ENCODE results near the gene GRAMD1B. TPM values are rescaled to one million over a fixed set of nuclear protein-coding genes. Genes with fewer than 3 reads are reported as not detected.
"Not testable (repeated sequence)": the region's sequence is repeated elsewhere in the genome, so short reads cannot be mapped to it uniquely, and the experiment has no call there.

GRAMD1B gene
- total RNA-seq, 1 donor from 2014 or later: 159 TPM

DNA sequence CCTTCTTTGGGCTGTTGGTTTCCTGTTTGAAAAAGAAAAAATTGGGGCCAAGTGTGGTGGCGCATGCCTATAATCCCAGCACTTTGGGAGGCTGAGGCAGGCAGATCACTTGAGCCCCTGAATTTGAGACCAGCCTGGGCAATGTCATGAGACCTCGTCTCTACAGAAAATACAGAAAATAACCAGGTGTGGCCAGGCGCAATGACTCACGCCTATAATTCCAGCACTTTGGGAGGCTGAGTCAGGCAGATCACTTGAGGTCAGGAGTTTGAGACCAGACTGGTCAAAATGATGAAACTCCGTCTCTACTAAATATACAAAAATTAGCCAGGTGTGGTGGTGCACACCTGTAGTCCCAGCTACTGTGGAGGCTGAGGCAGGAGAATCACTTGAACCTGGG lies 26.4 kb downstream of the GRAMD1B start:
- H3K27ac Mint-ChIP-seq: peak overlapping the region; percentile 85
- intact Hi-C loops (cut with micrococcal nuclease): loop anchor here (10.0 kb wide), 1 partner anchor 298 kb away; the partner anchor contains the start of gene OR6X1
- DNase-seq (ENCODE audit: low spot score); H3K27me3 Mint-ChIP-seq (ENCODE audit: low read depth); H3K9me3 Mint-ChIP-seq: not testable (repeated sequence)
- peaks cover 69% of the 10 kb centered on the region for H3K4me1 Mint-ChIP-seq (ENCODE audit: low read depth)
- peak overlapping the region; percentile 79 for H3K4me3 Mint-ChIP-seq (ENCODE audit: low read depth)
- H3K36me3 Mint-ChIP-seq (ENCODE audit: low read depth): peaks cover 78% of the 10 kb centered on the region

DNA sequence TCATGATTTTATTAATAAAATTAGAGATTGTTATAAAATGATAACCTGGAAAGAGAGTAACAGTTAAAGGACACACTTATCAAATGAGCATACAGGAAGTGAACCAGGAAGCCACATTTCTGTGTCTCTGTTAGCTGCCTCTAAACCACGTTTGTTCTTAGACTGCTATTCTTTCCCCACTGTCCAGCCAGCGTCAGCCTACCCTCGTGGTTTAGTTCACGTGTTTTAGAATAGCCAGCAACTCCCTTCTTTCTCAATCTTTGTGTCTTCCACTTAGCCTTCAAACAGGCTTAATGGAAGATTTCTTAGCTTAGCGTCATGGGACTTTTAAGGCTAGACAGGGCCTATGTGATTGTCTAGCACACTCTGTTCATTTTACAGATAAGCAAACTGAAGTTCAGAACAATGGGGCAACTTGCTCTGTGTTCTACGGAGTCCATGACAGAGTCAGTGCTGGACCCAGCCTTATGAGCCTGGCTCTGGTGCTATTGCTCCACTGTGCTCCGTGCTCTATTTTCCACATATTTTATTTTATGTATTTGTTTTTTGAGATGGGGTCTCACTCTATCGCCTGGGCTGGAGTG lies 27.2 kb downstream of the GRAMD1B start:
- peak overlapping the region; percentile 85 for H3K27ac Mint-ChIP-seq
- H3K9me3 Mint-ChIP-seq: no peaks in the 10 kb centered on the region
- H3K4me3 Mint-ChIP-seq (ENCODE audit: low read depth): peak overlapping the region; percentile 79
- no peaks in the 10 kb centered on the region for H3K27me3 Mint-ChIP-seq (ENCODE audit: low read depth)
- peaks cover 82% of the 10 kb centered on the region for H3K36me3 Mint-ChIP-seq (ENCODE audit: low read depth)
- DNase-seq (ENCODE audit: low spot score): no peak
- H3K4me1 Mint-ChIP-seq (ENCODE audit: low read depth): peaks cover 62% of the 10 kb centered on the region
- intact Hi-C loops (cut with micrococcal nuclease): loop anchor here (10.0 kb wide), 1 partner anchor 298 kb away; the partner anchor contains the start of gene OR6X1

DNA sequence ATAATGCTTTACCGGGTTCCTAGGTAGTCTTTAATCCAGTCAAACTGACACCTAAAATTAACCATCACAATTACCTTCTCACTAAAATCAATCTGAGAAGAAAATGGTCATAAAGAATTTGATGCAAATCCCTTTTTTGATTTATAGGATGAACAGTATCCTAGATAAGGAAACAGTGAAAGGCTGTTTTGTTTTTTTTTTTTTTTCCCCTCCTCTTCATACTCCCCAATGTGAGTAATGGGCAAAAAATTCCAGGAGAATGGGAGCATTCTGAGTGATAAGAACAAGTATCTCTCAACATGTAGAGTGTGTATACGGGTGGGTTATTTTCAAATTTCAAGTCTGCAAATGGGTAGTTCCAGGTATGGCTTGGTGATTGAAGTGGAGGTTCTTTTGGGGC lies 28.4 kb downstream of the GRAMD1B start:
- intact Hi-C loops (cut with micrococcal nuclease): loop anchor here (10.0 kb wide), 1 partner anchor 296 kb away; the partner anchor contains the start of gene OR6X1
- Mint-ChIP-seq H3K4me1 (ENCODE audit: low read depth) (peaks cover 60% of the 10 kb centered on the region), H3K27me3 (ENCODE audit: low read depth) (no peaks in the 10 kb centered on the region), H3K27ac (peak overlapping the region; percentile 5), H3K9me3 (no peaks in the 10 kb centered on the region), H3K36me3 (ENCODE audit: low read depth) (peaks cover 89% of the 10 kb centered on the region), H3K4me3 (ENCODE audit: low read depth) (no peak overlapping the region)
- DNase-seq (ENCODE audit: low spot score): no peak

DNA sequence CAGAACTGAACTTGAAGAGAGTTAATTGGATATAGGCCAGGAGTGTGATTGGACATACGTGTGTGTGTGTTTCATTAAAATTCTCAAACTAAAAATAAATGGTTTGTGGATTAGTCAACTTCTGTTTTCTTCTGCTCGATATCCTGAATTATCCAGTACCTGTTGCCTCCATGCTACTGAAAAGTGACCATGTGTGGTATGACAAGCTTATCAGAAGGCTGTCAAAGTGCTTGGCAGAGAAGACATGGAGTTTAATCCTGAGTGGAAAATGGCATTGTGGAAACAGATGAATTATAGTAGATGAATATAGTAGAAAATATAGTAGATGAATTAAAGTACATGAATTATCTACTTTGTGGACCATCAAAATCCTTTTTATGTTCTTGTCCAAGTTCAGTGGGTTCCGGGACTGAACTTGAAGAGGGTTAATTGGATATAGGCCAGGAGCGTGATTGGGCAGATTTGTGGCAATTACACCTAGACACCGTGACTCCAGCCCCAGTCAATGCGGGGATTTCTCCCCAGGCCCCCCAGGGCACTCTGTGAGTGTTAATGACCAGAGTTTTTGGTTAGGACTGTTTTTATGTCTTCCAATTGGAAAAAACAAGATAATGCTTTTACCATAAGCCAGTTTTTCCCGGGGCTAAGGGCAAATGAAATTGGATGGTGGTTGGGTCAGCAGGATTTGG lies 30.1 kb downstream of the GRAMD1B start:
- peaks cover 85% of the 10 kb centered on the region for H3K36me3 Mint-ChIP-seq (ENCODE audit: low read depth)
- no peaks in the 10 kb centered on the region for H3K9me3 Mint-ChIP-seq
- no peak for DNase-seq (ENCODE audit: low spot score)
- H3K4me1 Mint-ChIP-seq (ENCODE audit: low read depth): peaks cover 53% of the 10 kb centered on the region
- intact Hi-C loops (cut with micrococcal nuclease): no loop called here
- H3K4me3 Mint-ChIP-seq (ENCODE audit: low read depth): no peak overlapping the region
- H3K27me3 Mint-ChIP-seq (ENCODE audit: low read depth): no peaks in the 10 kb centered on the region
- H3K27ac Mint-ChIP-seq: peak overlapping the region; percentile 12

DNA sequence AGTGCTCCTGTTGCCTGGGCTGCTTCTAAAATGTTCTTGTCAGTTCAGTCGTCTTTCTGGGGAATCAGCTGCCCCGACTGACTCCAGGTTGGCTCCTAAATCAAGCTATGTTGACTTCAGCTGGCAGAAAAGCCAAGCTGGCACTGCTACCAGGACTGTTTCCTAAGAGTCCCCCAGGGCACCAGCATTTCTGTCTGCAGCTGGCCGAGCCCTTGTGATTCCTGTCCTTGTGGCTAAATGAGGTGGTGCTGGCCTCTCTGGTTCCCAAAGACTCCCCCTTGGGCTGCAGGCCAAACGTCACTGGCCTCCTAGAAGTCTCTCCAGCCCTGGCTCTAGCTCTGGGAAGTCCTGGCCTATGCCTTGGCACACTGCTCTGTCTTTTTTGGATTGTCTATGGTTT lies 31.1 kb downstream of the GRAMD1B start:
- Mint-ChIP-seq H3K27ac (no peak overlapping the region), H3K36me3 (ENCODE audit: low read depth) (peaks cover 83% of the 10 kb centered on the region), H3K9me3 (no peaks in the 10 kb centered on the region), H3K4me3 (ENCODE audit: low read depth) (no peak overlapping the region), H3K4me1 (ENCODE audit: low read depth) (peaks cover 51% of the 10 kb centered on the region), H3K27me3 (ENCODE audit: low read depth) (no peaks in the 10 kb centered on the region)
- no peak for DNase-seq (ENCODE audit: low spot score)
- intact Hi-C loops (cut with micrococcal nuclease): no loop called here

DNA sequence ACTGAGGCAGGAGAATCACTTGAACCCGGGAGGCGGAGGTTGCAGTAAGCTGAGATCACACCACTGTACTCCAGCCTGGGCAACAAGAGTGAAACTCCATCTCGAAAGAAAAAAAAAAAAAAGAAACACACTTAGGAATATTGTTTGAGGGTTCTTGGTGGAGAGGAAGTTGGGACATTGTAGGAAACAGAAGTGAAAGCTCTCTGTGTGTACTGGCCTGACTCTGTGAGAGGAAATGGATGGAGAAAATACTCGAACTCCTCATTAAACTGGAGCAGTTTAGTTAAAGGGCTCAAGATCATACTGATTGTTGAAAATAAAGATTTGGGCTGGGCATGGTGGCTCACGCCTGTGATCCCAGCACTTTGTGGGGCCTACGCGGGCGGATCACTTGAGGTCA lies 35.6 kb downstream of the GRAMD1B start:
- Mint-ChIP-seq H3K27ac (peak overlapping the region; percentile 69), H3K36me3 (ENCODE audit: low read depth) (peaks cover 74% of the 10 kb centered on the region), H3K4me1 (ENCODE audit: low read depth) (peaks cover 55% of the 10 kb centered on the region)
- H3K4me3 Mint-ChIP-seq (ENCODE audit: low read depth); H3K27me3 Mint-ChIP-seq (ENCODE audit: low read depth); DNase-seq (ENCODE audit: low spot score); intact Hi-C loops (cut with micrococcal nuclease); H3K9me3 Mint-ChIP-seq: not testable (repeated sequence)

DNA sequence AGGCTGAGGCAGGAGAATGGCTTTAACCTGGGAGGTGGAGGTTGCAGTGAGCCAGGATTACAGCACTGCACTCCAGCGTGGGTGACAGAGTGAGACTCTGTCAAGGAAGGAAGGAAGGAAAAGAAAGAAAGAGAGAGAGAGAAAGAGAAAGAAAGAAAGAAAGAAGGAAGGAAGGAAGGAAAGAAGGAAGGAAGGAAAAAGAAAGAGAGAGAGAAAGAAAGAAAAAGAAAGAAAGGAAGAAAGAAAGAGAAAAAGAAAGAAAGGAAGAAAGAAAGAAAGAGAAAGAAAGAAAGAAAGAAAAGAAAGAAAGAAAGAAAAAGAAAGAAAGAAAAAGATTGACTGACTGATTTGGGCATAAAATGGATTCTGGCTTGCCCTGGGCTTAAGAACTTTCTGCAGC lies 36.1 kb downstream of the GRAMD1B start:
- H3K27me3 Mint-ChIP-seq (ENCODE audit: low read depth); DNase-seq (ENCODE audit: low spot score); H3K4me3 Mint-ChIP-seq (ENCODE audit: low read depth); H3K9me3 Mint-ChIP-seq; intact Hi-C loops (cut with micrococcal nuclease): not testable (repeated sequence)
- Mint-ChIP-seq H3K4me1 (ENCODE audit: low read depth) (peaks cover 58% of the 10 kb centered on the region), H3K36me3 (ENCODE audit: low read depth) (peaks cover 75% of the 10 kb centered on the region), H3K27ac (peak overlapping the region; percentile 69)

DNA sequence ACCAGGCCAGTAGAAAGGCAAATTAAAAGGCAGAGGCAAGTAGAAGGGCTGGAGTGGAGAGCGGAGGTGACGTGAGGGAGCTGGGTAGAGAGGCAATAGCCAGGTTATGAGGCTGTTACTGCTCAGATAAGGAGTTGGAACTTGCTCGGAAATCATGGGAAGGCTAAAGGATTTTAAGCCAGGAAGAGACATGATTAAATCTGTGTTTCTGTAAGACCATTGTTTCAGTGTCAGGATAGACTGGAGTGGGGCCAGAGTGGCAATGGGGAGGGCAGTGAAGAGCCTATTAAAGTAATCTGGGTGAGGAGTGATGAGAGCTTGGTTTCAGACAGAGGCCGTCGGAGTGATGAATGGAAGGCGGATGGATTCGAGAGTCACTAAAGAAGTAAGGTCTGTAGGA lies 39.0 kb downstream of the GRAMD1B start:
- H3K4me1 Mint-ChIP-seq (ENCODE audit: low read depth): peaks cover 56% of the 10 kb centered on the region
- H3K4me3 Mint-ChIP-seq (ENCODE audit: low read depth): no peak overlapping the region
- no peaks in the 10 kb centered on the region for H3K27me3 Mint-ChIP-seq (ENCODE audit: low read depth)
- intact Hi-C loops (cut with micrococcal nuclease): no loop called here
- H3K27ac Mint-ChIP-seq: peak overlapping the region; percentile 26
- DNase-seq (ENCODE audit: low spot score): no peak
- H3K36me3 Mint-ChIP-seq (ENCODE audit: low read depth): peaks cover 74% of the 10 kb centered on the region
- no peaks in the 10 kb centered on the region for H3K9me3 Mint-ChIP-seq

DNA sequence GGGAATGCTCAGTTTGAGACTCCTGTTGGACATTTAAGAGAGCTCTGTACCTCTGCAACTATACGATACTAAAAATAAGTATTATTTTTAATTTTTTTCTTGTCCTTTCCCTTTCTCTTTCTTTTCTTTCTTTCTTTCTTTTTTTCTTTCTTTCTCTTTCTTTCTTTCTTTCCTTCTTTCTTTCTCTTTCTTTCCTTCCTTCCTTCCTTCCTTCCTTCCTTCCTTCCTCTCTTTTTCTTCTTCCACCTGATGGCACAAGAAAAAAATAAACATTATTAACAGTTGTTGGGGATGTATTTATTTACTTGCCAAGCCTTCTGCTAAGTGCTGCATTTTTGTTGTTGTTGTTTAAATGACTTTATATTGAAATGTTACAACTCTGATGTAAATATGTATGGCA lies 39.5 kb downstream of the GRAMD1B start:
- H3K4me3 Mint-ChIP-seq (ENCODE audit: low read depth): no peak overlapping the region
- DNase-seq (ENCODE audit: low spot score): no peak
- no peak overlapping the region for H3K27ac Mint-ChIP-seq
- no peaks in the 10 kb centered on the region for H3K9me3 Mint-ChIP-seq
- peaks cover 59% of the 10 kb centered on the region for H3K4me1 Mint-ChIP-seq (ENCODE audit: low read depth)
- intact Hi-C loops (cut with micrococcal nuclease): no loop called here
- H3K36me3 Mint-ChIP-seq (ENCODE audit: low read depth): peaks cover 73% of the 10 kb centered on the region
- H3K27me3 Mint-ChIP-seq (ENCODE audit: low read depth): no peaks in the 10 kb centered on the region

DNA sequence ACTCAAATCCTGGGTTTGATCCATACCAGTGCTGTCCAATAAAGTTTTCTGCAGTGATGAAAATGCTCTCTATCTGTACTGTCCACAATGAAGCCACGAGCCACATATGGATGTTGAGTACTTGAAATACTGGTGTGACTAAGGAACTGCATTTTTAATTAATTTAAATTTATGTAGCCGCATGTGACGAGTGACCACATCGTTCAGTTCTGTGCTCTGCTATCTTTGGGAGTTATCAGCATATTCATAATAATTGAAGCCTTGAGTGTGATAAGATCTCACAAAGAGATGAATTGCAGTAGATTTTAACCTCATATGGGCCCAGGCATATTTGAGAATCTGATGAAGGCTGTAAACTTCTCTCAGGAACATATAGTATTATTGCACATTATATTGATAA lies 40.8 kb downstream of the GRAMD1B start:
- intact Hi-C loops (cut with micrococcal nuclease): no loop called here
- Mint-ChIP-seq H3K9me3 (no peaks in the 10 kb centered on the region), H3K36me3 (ENCODE audit: low read depth) (peaks cover 68% of the 10 kb centered on the region), H3K4me1 (ENCODE audit: low read depth) (peaks cover 56% of the 10 kb centered on the region), H3K4me3 (ENCODE audit: low read depth) (no peak overlapping the region), H3K27ac (no peak overlapping the region), H3K27me3 (ENCODE audit: low read depth) (no peaks in the 10 kb centered on the region)
- DNase-seq (ENCODE audit: low spot score): no peak

DNA sequence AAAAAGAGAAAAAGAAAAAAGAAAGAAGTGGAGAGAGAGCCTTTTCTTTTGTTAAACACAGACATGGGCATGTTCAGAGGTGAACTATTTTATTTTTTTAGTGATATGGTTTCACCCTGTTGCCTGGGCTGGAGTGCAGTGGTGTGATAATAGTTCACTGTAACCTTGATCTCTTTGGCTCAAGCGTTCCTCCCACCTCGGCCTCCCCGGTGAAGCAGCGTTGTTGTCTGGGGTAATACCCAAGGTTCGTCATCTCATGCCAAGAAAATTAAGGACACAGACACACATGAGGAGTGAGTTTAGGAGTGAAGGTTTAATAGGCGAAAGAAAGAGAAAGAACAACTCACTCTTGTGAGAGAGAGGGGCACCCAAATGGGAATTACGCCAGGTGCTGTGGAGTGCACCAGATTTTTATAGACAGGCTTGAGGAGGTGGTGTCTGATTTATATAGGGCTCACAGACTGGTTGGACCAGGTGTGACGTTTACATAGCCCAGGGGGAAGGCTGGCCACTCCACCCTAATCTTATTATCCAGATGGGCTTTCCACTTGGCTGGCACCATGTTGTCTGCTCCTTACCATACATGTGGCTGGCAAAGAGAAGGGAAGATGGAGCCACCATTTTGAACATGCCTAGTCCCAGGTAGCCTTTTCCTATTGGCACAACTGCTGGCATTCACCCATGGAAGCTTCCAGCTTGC lies 42.3 kb downstream of the GRAMD1B start:
- peaks cover 47% of the 10 kb centered on the region for H3K4me1 Mint-ChIP-seq (ENCODE audit: low read depth)
- no peaks in the 10 kb centered on the region for H3K9me3 Mint-ChIP-seq
- no peak overlapping the region for H3K27ac Mint-ChIP-seq
- H3K4me3 Mint-ChIP-seq (ENCODE audit: low read depth): no peak overlapping the region
- H3K27me3 Mint-ChIP-seq (ENCODE audit: low read depth): no peaks in the 10 kb centered on the region
- intact Hi-C loops (cut with micrococcal nuclease): no loop called here
- DNase-seq (ENCODE audit: low spot score): no peak
- peaks cover 59% of the 10 kb centered on the region for H3K36me3 Mint-ChIP-seq (ENCODE audit: low read depth)

DNA sequence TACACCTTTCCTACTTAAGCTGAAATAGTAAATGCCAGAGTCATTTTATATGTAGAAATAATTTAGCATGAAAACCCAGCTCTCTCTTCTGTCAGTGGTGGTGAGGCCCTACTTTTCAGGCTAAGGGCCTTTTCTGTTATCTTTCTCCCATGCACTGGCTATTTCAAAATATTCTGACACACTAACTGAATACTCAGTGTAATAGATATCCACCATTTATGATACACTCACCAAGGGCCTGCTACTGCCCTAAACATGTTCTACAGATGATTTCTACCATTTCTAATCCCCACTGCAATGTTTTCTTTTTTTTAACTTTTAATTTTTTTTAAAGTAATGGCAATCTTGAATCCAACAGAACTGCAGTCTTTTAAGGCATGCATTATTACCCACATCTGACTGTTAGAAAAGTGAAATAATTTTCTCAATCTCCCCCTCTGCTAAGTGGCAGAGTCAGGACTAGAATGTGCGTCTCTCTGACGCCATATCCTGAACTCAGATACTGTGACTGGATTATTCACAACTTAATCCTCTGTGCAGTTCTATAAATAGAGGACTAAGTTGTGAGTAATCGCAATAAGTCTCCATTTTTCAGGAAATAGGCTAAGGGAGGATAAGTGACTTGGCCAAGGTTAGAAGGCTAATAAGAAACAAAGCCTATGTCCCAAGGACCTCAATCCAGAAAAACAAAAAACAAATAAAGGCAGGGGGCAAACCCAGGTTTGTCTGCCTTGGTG lies 44.0 kb downstream of the GRAMD1B start:
- Mint-ChIP-seq H3K4me3 (ENCODE audit: low read depth) (no peak overlapping the region), H3K9me3 (no peaks in the 10 kb centered on the region), H3K36me3 (ENCODE audit: low read depth) (peaks cover 57% of the 10 kb centered on the region), H3K27me3 (ENCODE audit: low read depth) (no peaks in the 10 kb centered on the region), H3K4me1 (ENCODE audit: low read depth) (peaks cover 47% of the 10 kb centered on the region), H3K27ac (no peak overlapping the region)
- intact Hi-C loops (cut with micrococcal nuclease): no loop called here
- DNase-seq (ENCODE audit: low spot score): no peak

All from activated T-helper 2 cell treated with anti-CD3 and anti-CD28 coated beads, Interferon-gamma antibody, Interleukin-2, Interleukin-4, amounts not matched to agents 10 μg/mL and 5 μg/mL and 100 μg/mL, durations not matched to agents 14 hours and 24 hours and 36 hours (primary cell).